ENCODE data around the gene MFGE8.

GRCh38 chr15:88932875-88933330, 19.7 kb upstream of the MFGE8 start:
- TF ChIP-seq CTCF (IDR thresholded peaks at IDR 0.05; ENCODE audit: low read length) (no peak), EZH2 (IDR thresholded peaks at IDR 0.05; ENCODE audit: borderline replicate concordance, low read length) (no peak)

All from OCI-LY1 (cell line).